Hepatocyte (in vitro differentiated cells): ENCODE measurements around the gene ITPR2. TPM values are rescaled to one million over a fixed set of nuclear protein-coding genes. Genes with fewer than 3 reads are reported as not detected.

ENCODE experiments used
- DNase-seq: peaks from one replicate; pipeline ENCODE4 v3.0.0-alpha.2; 2016; ENCODE audit warnings: low spot score
- H2AFZ ChIP-seq: fragments of 200-600 bp; sonication (generic); 2 replicates; pipeline ENCODE4 v1.6.0; 2016; ENCODE audit warnings: antibody characterized with exemption, mild to moderate bottlenecking
- H3K27ac ChIP-seq: fragments of 200-600 bp; sonication (generic); 2 replicates; pipeline ENCODE4 v1.5.1; 2016; ENCODE audit warnings: mild to moderate bottlenecking
- H3K27me3 ChIP-seq: fragments of 200-600 bp; sonication (generic); 2 replicates; pipeline ENCODE4 v1.6.1; 2016
- H3K36me3 ChIP-seq: fragments of 200-600 bp; sonication (generic); replicated peaks from 2 replicates; pipeline ENCODE4 v1.5.1; 2016; ENCODE audit warnings: low read depth; ENCODE audit not compliant: insufficient read depth
- H3K4me1 ChIP-seq: fragments of 200-600 bp; sonication (generic); 2 replicates; pipeline ENCODE4 v1.5.1; 2016; ENCODE audit warnings: mild to moderate bottlenecking, moderate library complexity; ENCODE audit not compliant: insufficient read depth
- H3K4me2 ChIP-seq: fragments of 200-600 bp; sonication (generic); 2 replicates; pipeline ENCODE4 v1.6.0; 2016
- H3K4me3 ChIP-seq: fragments of 200-600 bp; sonication (generic); 2 replicates; pipeline ENCODE4 v1.5.1; 2016; ENCODE audit warnings: mild to moderate bottlenecking
- H3K79me2 ChIP-seq: fragments of 200-600 bp; sonication (generic); 2 replicates; pipeline ENCODE4 v1.6.0; 2017; ENCODE audit warnings: mild to moderate bottlenecking
- H3K9me2 ChIP-seq: fragments of 200-600 bp; sonication (generic); replicated peaks from 2 replicates; pipeline ENCODE4 v1.6.0; 2017; ENCODE audit warnings: mild to moderate bottlenecking; ENCODE audit not compliant: insufficient read depth
- H3K9me3 ChIP-seq: fragments of 200-600 bp; sonication (generic); 2 replicates; pipeline ENCODE4 v1.5.1; 2016; ENCODE audit warnings: low read depth, mild to moderate bottlenecking
- H4K20me1 ChIP-seq: fragments of 200-600 bp; sonication (generic); 2 replicates; pipeline ENCODE4 v1.6.0; 2016; ENCODE audit warnings: mild to moderate bottlenecking; ENCODE audit not compliant: insufficient read depth, poor library complexity, severe bottlenecking
- EZH2 ChIP-seq: fragments of 200-600 bp; sonication (generic); IDR thresholded peaks from 2 replicates; pipeline ENCODE4 v1.6.1; 2016; ENCODE audit warnings: antibody characterized with exemption, mild to moderate bottlenecking, borderline replicate concordance
- EZH2phosphoT487 ChIP-seq: fragments of 200-600 bp; sonication (generic); IDR thresholded peaks from one replicate; pipeline ENCODE4 v1.6.1; 2018; ENCODE audit warnings: antibody characterized with exemption, mild to moderate bottlenecking, low read depth, moderate library complexity; ENCODE audit not compliant: unreplicated experiment, severe bottlenecking
- WGBS: methylation state at CpG from one replicate; pipeline ENCODE4 v1.1.6; 2016; ENCODE audit warnings: low lambda C conversion rate; ENCODE audit errors: missing lambda C conversion rate; 5-methylcytosine and 5-hydroxymethylcytosine counted together
- polyA plus RNA-seq: library from polyadenylated mRNA; unstranded; fragments of >200 nt; fragmentation: Nextera tagmentation; extraction: Ambion mirVana; gene quantifications from 2 replicates; pipeline ENCODE4 v1.2.1, GENCODE V29; 2016
- total RNA-seq: library from RNA; depleted of rRNA; stranded (reverse); fragments of >200 nt; gene quantifications from 2 replicates; pipeline ENCODE4 v1.2.3, GENCODE V29; 2014
- TF ChIP-seq, protein P1 (sequence below): fragments of 200-600 bp; sonication (generic); IDR thresholded peaks from 2 replicates; pipeline ENCODE4 v1.5.1; 2016; ENCODE audit warnings: antibody characterized with exemption, mild to moderate bottlenecking; ENCODE audit not compliant: poor library complexity

ITPR2 gene
- total and polyA plus RNA-seq, 2 experiments from 2014 or later = 22.0 to 51.4 TPM

GRCh38 chr12:26551385-26551784, 281.6 kb downstream of the ITPR2 start:
- Histone ChIP-seq H3K27me3 (no peaks in the 10 kb centered on the region), H3K27ac (no peak overlapping the region), H3K79me2 (no peaks in the 10 kb centered on the region), H3K4me1 (no peaks in the 10 kb centered on the region), H3K4me2 (no peak overlapping the region), H4K20me1 (no peaks in the 10 kb centered on the region), H3K9me2 (no peaks in the 10 kb centered on the region), H3K4me3 (no peak overlapping the region), H3K9me3 (no peaks in the 10 kb centered on the region), H2AFZ (no peak overlapping the region), H3K36me3 (no peaks in the 10 kb centered on the region)
- WGBS = 89% methylated on average over 3 of the region's 3 CpGs
- DNase-seq = no peak
- TF ChIP-seq EZH2 (no peak), EZH2phosphoT487 (no peak)
- TF ChIP-seq, protein P1, sequence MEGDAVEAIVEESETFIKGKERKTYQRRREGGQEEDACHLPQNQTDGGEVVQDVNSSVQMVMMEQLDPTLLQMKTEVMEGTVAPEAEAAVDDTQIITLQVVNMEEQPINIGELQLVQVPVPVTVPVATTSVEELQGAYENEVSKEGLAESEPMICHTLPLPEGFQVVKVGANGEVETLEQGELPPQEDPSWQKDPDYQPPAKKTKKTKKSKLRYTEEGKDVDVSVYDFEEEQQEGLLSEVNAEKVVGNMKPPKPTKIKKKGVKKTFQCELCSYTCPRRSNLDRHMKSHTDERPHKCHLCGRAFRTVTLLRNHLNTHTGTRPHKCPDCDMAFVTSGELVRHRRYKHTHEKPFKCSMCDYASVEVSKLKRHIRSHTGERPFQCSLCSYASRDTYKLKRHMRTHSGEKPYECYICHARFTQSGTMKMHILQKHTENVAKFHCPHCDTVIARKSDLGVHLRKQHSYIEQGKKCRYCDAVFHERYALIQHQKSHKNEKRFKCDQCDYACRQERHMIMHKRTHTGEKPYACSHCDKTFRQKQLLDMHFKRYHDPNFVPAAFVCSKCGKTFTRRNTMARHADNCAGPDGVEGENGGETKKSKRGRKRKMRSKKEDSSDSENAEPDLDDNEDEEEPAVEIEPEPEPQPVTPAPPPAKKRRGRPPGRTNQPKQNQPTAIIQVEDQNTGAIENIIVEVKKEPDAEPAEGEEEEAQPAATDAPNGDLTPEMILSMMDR = no peak

GRCh38 chr12:26548227-26548626, 284.8 kb downstream of the ITPR2 start:
- WGBS = 60% methylated on average over 2 of the region's 2 CpGs
- no peak overlapping the region for H3K27ac ChIP-seq
- no peak overlapping the region for H2AFZ ChIP-seq
- H3K9me2 ChIP-seq = no peaks in the 10 kb centered on the region
- no peaks in the 10 kb centered on the region for H4K20me1 ChIP-seq
- H3K36me3 ChIP-seq = no peaks in the 10 kb centered on the region
- no peak for DNase-seq
- no peaks in the 10 kb centered on the region for H3K9me3 ChIP-seq
- no peaks in the 10 kb centered on the region for H3K79me2 ChIP-seq
- H3K4me3 ChIP-seq = no peak overlapping the region
- TF ChIP-seq EZH2 = no peak
- TF ChIP-seq, protein P1 = no peak
- TF ChIP-seq EZH2phosphoT487 = no peak
- H3K4me2 ChIP-seq = no peak overlapping the region
- H3K4me1 ChIP-seq = no peaks in the 10 kb centered on the region
- H3K27me3 ChIP-seq = no peaks in the 10 kb centered on the region

DNA sequence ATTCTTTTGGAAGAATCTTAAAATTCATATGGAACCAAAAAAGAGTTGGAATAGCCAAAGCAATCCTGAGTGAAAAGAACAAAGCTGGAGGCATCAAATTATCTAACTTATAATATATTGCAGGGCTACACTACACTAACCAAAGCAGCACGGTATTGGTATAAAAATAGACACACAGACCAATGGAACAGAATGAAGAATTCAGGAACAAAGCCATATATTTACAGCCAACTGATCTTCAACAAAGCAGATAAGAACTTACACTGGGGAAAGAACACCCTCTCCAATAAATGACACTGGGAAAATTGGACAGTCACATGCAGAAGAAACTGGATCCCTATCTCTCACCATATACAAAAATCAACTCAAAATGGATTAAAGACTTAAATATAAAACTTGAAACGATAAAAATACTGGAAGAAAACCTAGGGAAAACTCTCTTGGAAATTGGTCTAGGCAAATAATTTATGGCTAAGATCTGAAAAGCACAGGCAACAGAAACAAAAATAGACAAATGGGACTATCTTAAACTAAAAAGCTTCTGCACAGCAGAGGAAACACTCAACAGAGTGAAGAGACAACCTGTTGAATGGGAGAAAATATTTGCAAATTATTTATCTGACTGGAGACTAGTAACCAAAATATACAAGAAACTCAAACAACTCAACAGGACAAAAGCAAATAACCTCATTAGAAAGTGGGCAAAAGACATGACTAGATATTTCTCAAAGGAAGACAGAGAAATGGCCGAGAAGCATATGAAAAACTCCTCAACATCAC, 286.3 kb downstream of the ITPR2 start:
- no peaks in the 10 kb centered on the region for H3K4me1 ChIP-seq
- H3K79me2 ChIP-seq = no peaks in the 10 kb centered on the region
- TF ChIP-seq, protein P1 = no peak
- TF ChIP-seq EZH2phosphoT487 (no peak), EZH2 (no peak)
- no peaks in the 10 kb centered on the region for H3K27me3 ChIP-seq
- no peak overlapping the region for H3K4me2 ChIP-seq
- no peaks in the 10 kb centered on the region for H3K9me2 ChIP-seq
- H3K9me3 ChIP-seq = no peaks in the 10 kb centered on the region
- no peak overlapping the region for H3K27ac ChIP-seq
- 89% methylated on average over 3 of the region's 3 CpGs for WGBS
- H4K20me1 ChIP-seq = no peaks in the 10 kb centered on the region
- H3K4me3 ChIP-seq = no peak overlapping the region
- H3K36me3 ChIP-seq = no peaks in the 10 kb centered on the region
- H2AFZ ChIP-seq = no peak overlapping the region
- DNase-seq = no peak
